A549 (cell line): ENCODE measurements around the gene RAD51B.

ENCODE experiments used
- EP300 ChIP-seq, 2 experiments: fragments of >200 bp; sonication (Bioruptor Twin); formaldehyde crosslinking; IDR thresholded peaks; 2 replicates in 1 of 2; 3 replicates in 1 of 2; pipeline ENCODE4 v1.6.1; 2016 to 2017
- FOXS1 ChIP-seq: fragments of 250-450 bp; sonication (Bioruptor Pico); IDR thresholded peaks from 2 replicates; pipeline ENCODE4 v1.5.0; 2020; ENCODE audit warnings: mild to moderate bottlenecking, moderate library complexity
- MYC ChIP-seq: IDR thresholded peaks from 2 replicates; pipeline ENCODE4 v1.6.1; 2012; ENCODE audit warnings: mild to moderate bottlenecking, inconsistent platforms, low read length, improper control_type of control experiment, borderline replicate concordance
- POLR2A ChIP-seq: IDR thresholded peaks from 2 replicates; pipeline ENCODE4 v1.6.1; 2012; ENCODE audit warnings: mild to moderate bottlenecking, low read length
- RAD21 ChIP-seq, 2 experiments: fragments of >200 bp in 1 of 2; sonication (Bioruptor Twin) in 1 of 2; formaldehyde crosslinking in 1 of 2; IDR thresholded peaks in 1 of 2; conservative IDR thresholded peaks in 1 of 2; 2 replicates in 1 of 2; 3 replicates in 1 of 2; pipeline ENCODE4 v1.6.1; 2012 to 2018; ENCODE audit warnings: inconsistent platforms in 1 of 2
- TF ChIP-seq, protein P1 (sequence below): fragments of 250-450 bp; sonication (Bioruptor Pico); IDR thresholded peaks from 2 replicates; pipeline ENCODE4 v1.5.0; 2021; ENCODE audit warnings: mild to moderate bottlenecking, moderate library complexity, borderline replicate concordance
- TF ChIP-seq, protein P2 (sequence below): fragments of >200 bp; sonication (Bioruptor Twin); formaldehyde crosslinking; IDR thresholded peaks from 3 replicates; pipeline ENCODE4 v1.5.1; 2016
- TF ChIP-seq, protein P3 (sequence below): IDR thresholded peaks from 2 replicates; pipeline ENCODE4 v1.6.1; 2012
- TF ChIP-seq, protein P4 (sequence below): fragments of >200 bp; sonication (Bioruptor Twin); formaldehyde crosslinking; IDR thresholded peaks from 3 replicates; pipeline ENCODE4 v1.6.1; 2016

DNA sequence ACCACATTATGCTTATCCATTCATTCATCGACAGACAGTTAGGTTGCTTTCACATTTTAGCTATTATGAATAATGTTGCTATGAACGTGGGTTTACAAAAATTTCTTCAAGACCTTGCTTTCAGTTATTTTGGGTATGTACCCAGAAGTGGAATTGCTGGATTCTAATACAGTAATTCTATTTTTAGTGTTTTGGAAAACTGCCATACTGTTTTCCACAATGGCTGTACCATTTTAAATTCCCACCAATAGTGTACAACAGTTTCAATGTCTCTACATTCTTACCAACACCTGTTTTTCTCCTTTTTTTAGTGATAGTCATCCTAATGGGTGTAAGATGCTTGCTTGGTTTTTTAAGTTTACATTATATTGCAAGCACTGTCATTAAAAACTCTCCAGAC is 825.8 kb downstream of the RAD51B start:
- TF ChIP-seq EP300 (IDR thresholded peaks at IDR 0.05): no peak
- no peak for TF ChIP-seq RAD21 (conservative IDR thresholded peaks at IDR 0.05 in 1 of 2, IDR thresholded peaks at IDR 0.05 in 1 of 2)
- TF ChIP-seq, protein P1, sequence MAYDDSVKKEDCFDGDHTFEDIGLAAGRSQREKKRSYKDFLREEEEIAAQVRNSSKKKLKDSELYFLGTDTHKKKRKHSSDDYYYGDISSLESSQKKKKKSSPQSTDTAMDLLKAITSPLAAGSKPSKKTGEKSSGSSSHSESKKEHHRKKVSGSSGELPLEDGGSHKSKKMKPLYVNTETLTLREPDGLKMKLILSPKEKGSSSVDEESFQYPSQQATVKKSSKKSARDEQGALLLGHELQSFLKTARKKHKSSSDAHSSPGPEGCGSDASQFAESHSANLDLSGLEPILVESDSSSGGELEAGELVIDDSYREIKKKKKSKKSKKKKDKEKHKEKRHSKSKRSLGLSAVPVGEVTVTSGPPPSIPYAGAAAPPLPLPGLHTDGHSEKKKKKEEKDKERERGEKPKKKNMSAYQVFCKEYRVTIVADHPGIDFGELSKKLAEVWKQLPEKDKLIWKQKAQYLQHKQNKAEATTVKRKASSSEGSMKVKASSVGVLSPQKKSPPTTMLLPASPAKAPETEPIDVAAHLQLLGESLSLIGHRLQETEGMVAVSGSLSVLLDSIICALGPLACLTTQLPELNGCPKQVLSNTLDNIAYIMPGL (CRISPR knock-in tag): no peak
- TF ChIP-seq, protein P2, sequence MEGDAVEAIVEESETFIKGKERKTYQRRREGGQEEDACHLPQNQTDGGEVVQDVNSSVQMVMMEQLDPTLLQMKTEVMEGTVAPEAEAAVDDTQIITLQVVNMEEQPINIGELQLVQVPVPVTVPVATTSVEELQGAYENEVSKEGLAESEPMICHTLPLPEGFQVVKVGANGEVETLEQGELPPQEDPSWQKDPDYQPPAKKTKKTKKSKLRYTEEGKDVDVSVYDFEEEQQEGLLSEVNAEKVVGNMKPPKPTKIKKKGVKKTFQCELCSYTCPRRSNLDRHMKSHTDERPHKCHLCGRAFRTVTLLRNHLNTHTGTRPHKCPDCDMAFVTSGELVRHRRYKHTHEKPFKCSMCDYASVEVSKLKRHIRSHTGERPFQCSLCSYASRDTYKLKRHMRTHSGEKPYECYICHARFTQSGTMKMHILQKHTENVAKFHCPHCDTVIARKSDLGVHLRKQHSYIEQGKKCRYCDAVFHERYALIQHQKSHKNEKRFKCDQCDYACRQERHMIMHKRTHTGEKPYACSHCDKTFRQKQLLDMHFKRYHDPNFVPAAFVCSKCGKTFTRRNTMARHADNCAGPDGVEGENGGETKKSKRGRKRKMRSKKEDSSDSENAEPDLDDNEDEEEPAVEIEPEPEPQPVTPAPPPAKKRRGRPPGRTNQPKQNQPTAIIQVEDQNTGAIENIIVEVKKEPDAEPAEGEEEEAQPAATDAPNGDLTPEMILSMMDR: no peak
- no peak for TF ChIP-seq POLR2A
- TF ChIP-seq, protein P3, sequence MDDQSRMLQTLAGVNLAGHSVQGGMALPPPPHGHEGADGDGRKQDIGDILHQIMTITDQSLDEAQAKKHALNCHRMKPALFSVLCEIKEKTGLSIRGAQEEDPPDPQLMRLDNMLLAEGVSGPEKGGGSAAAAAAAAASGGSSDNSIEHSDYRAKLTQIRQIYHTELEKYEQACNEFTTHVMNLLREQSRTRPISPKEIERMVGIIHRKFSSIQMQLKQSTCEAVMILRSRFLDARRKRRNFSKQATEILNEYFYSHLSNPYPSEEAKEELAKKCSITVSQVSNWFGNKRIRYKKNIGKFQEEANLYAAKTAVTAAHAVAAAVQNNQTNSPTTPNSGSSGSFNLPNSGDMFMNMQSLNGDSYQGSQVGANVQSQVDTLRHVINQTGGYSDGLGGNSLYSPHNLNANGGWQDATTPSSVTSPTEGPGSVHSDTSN: no peak
- TF ChIP-seq, protein P4, sequence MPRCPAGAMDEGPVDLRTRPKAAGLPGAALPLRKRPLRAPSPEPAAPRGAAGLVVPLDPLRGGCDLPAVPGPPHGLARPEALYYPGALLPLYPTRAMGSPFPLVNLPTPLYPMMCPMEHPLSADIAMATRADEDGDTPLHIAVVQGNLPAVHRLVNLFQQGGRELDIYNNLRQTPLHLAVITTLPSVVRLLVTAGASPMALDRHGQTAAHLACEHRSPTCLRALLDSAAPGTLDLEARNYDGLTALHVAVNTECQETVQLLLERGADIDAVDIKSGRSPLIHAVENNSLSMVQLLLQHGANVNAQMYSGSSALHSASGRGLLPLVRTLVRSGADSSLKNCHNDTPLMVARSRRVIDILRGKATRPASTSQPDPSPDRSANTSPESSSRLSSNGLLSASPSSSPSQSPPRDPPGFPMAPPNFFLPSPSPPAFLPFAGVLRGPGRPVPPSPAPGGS: no peak
- no peak for TF ChIP-seq FOXS1 (CRISPR knock-in tag)
- no peak for TF ChIP-seq MYC
